Prostate gland (tissue), 2 donors: Measurements from ENCODE around the gene CRTAC1. TPM values are rescaled to one million over a fixed set of nuclear protein-coding genes. Genes with fewer than 3 reads are reported as not detected.

ENCODE experiments used
- DNase-seq: peaks from one replicate; pipeline ENCODE4 v3.0.0-alpha.2; 2019; ENCODE audit warnings: low spot score
- H3K27ac ChIP-seq, 2 donors: fragments of 200-600 bp; sonication (generic); 2 replicates each; pipeline ENCODE4 v1.5.1; 2017 to 2019
- H3K27me3 ChIP-seq: fragments of 200-600 bp; sonication (generic); replicated peaks from 2 replicates; pipeline ENCODE4 v1.5.1; 2019; ENCODE audit not compliant: insufficient read depth
- H3K36me3 ChIP-seq, 2 donors: fragments of 200-600 bp; sonication (generic); 1 replicate in 1 of 2; 2 replicates in 1 of 2; pipeline versions ENCODE4 v1.5.1 to v1.8.1; 2017 to 2019
- H3K4me1 ChIP-seq: fragments of 200-600 bp; sonication (generic); replicated peaks from 2 replicates; pipeline ENCODE4 v1.5.1; 2019
- H3K4me3 ChIP-seq, 2 donors: fragments of 200-600 bp; sonication (generic); 2 replicates each; pipeline ENCODE4 v1.5.1; 2017 to 2019
- H3K9me3 ChIP-seq: fragments of 200-600 bp; sonication (generic); 2 replicates; pipeline ENCODE4 v1.5.1; 2017
- CTCF ChIP-seq, 4 experiments: fragments of 200-600 bp in 2 of 4; fragments of 450-650 bp in 2 of 4; sonication (generic) in 2 of 4; IDR thresholded peaks; 1 replicate in 3 of 4; 2 replicates in 1 of 4; pipeline ENCODE4 v1.5.1; 2016 to 2019; ENCODE audit warnings: antibody characterized with exemption in 4 of 4, mild to moderate bottlenecking in 2 of 4, moderate library complexity in 2 of 4
- POLR2A ChIP-seq: fragments of 450-650 bp; IDR thresholded peaks from one replicate; pipeline ENCODE4 v1.6.1; 2016; ENCODE audit warnings: antibody characterized with exemption, mild to moderate bottlenecking
- POLR2AphosphoS5 ChIP-seq: sonication (generic); formaldehyde crosslinking; IDR thresholded peaks from one replicate; pipeline ENCODE4 v1.6.1; 2017; ENCODE audit warnings: antibody characterized with exemption
- WGBS: methylation state at CpG from one replicate; pipeline ENCODE4 v1.1.5; 2018; 5-methylcytosine and 5-hydroxymethylcytosine counted together
- intact Hi-C: fragments of 100-400 bp; cut with DNase I; formaldehyde crosslinking; loops from one replicate; pipeline ENCODE4 v1.14.2; 2022
- total RNA-seq, 2 donors: library from RNA; depleted of rRNA; stranded (reverse); fragments of >200 nt; gene quantifications; one replicate each; pipeline ENCODE4 v1.1.0, GENCODE V29; 2016

The CRTAC1 gene
- total RNA-seq, 2 donors from 2014 or later, result 3.8 to 8.9 TPM

GRCh38 chr10:97926055-97926454 lies 104.4 kb downstream of the CRTAC1 start:
- WGBS, result 91% methylated on average over 13 of the region's 13 CpGs
- intact Hi-C loops, result no loop called here
- no peak overlapping the region for H3K27ac ChIP-seq
- no peak overlapping the region for H3K4me3 ChIP-seq
- no peaks in the 10 kb centered on the region for H3K36me3 ChIP-seq
- H3K9me3 ChIP-seq, result no peaks in the 10 kb centered on the region
- peaks cover 5% of the 10 kb centered on the region for H3K27me3 ChIP-seq
- H3K4me1 ChIP-seq, result no peaks in the 10 kb centered on the region
- TF ChIP-seq POLR2AphosphoS5, result no peak
- TF ChIP-seq CTCF (IDR thresholded peaks at IDR 0.05), result no peak
- TF ChIP-seq POLR2A, result no peak
- DNase-seq, result no peak

- DNase-seq, result no peak
- WGBS, result 89% methylated on average over 11 of the region's 11 CpGs
- TF ChIP-seq CTCF (IDR thresholded peaks at IDR 0.05), result no peak
- TF ChIP-seq POLR2AphosphoS5, result no peak
- no peak for TF ChIP-seq POLR2A
- peaks cover 5% of the 10 kb centered on the region for H3K27me3 ChIP-seq
- no peaks in the 10 kb centered on the region for H3K9me3 ChIP-seq
- no peaks in the 10 kb centered on the region for H3K4me1 ChIP-seq
- no peak overlapping the region for H3K27ac ChIP-seq
- intact Hi-C loops, result no loop called here
- H3K4me3 ChIP-seq, result no peak overlapping the region
- H3K36me3 ChIP-seq, result no peaks in the 10 kb centered on the region
Observed at GRCh38 chr10:97925308-97925938, 105.0 kb downstream of the CRTAC1 start.

- H3K27ac ChIP-seq, result no peak overlapping the region
- intact Hi-C loops, result no loop called here
- TF ChIP-seq POLR2AphosphoS5 (no peak), CTCF (IDR thresholded peaks at IDR 0.05) (no peak), POLR2A (no peak)
- H3K4me3 ChIP-seq, result no peak overlapping the region
- H3K9me3 ChIP-seq, result no peaks in the 10 kb centered on the region
- 71% methylated on average over 3 of the region's 3 CpGs for WGBS
- H3K27me3 ChIP-seq, result peaks cover 5% of the 10 kb centered on the region
- H3K36me3 ChIP-seq, result no peaks in the 10 kb centered on the region
- DNase-seq, result no peak
- no peaks in the 10 kb centered on the region for H3K4me1 ChIP-seq
Observed at GRCh38 chr10:97924678-97925077, 105.7 kb downstream of the CRTAC1 start.

GRCh38 chr10:97923476-97923875 lies 106.9 kb downstream of the CRTAC1 start:
- Histone ChIP-seq H3K4me3 (no peak overlapping the region), H3K36me3 (no peaks in the 10 kb centered on the region), H3K27ac (no peak overlapping the region), H3K27me3 (no peaks in the 10 kb centered on the region), H3K9me3 (no peaks in the 10 kb centered on the region), H3K4me1 (no peaks in the 10 kb centered on the region)
- intact Hi-C loops, result no loop called here
- WGBS, result 94% methylated on average over 5 of the region's 5 CpGs
- no peak for TF ChIP-seq CTCF (IDR thresholded peaks at IDR 0.05)
- no peak for TF ChIP-seq POLR2AphosphoS5
- no peak for TF ChIP-seq POLR2A
- DNase-seq, result no peak

- Histone ChIP-seq H3K9me3 (no peaks in the 10 kb centered on the region), H3K4me3 (no peak overlapping the region), H3K27ac (no peak overlapping the region), H3K27me3 (no peaks in the 10 kb centered on the region), H3K4me1 (no peaks in the 10 kb centered on the region), H3K36me3 (no peaks in the 10 kb centered on the region)
- intact Hi-C loops, result no loop called here
- no peak for DNase-seq
- 94% methylated on average over 13 of the region's 13 CpGs for WGBS
- TF ChIP-seq POLR2A (no peak), CTCF (IDR thresholded peaks at IDR 0.05) (no peak), POLR2AphosphoS5 (no peak)
Observed at GRCh38 chr10:97923057-97923456, 107.4 kb downstream of the CRTAC1 start.
